Activated CD8-positive, alpha-beta memory T cell treated with anti-CD3 and anti-CD28 coated beads, Interleukin-2, amount 50 U/mL, for 1 hour (primary cell): ENCODE measurements around the gene UBQLN3.

Source experiments
- DNase-seq: peaks from one replicate; pipeline ENCODE4 v3.0.0-alpha.2; 2020; ENCODE audit errors: extremely low read depth

Gene UBQLN3

DNA sequence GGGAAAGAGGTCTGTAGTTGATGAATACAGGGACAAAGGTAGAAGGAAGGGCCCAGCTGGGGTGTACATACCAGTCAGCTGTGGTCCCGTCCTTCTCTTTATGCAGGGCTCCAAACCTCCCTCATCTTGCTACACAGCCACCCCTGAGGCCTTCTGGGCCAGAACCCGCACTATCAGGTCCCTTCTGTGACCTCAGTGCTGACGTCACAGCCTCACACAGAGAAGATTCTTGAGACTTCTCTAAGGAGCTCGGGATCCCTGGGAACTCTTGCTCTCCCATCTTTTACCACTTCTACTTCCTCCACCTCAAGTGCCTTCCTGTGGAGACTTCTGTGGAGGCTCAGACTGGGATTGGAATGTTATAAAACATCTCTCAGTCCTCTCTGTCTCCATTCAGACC lies at the start of gene UBQLN3:
Gene UBQLN3 (minus strand): TSS at position 155 of the 400 bp plus-strand sequence. CDS start 399 bp downstream, outside the sequence.
- no peak for DNase-seq

GRCh38 chr11:5557751-5558150 lies 48.0 kb upstream of the UBQLN3 start:
- no peak for DNase-seq

GRCh38 chr11:5556596-5557188 lies 46.9 kb upstream of the UBQLN3 start:
- no peak for DNase-seq

GRCh38 chr11:5553343-5553742 lies 43.6 kb upstream of the UBQLN3 start:
- DNase-seq, result no peak

GRCh38 chr11:5550440-5551095 lies 40.8 kb upstream of the UBQLN3 start:
- no peak for DNase-seq

DNA sequence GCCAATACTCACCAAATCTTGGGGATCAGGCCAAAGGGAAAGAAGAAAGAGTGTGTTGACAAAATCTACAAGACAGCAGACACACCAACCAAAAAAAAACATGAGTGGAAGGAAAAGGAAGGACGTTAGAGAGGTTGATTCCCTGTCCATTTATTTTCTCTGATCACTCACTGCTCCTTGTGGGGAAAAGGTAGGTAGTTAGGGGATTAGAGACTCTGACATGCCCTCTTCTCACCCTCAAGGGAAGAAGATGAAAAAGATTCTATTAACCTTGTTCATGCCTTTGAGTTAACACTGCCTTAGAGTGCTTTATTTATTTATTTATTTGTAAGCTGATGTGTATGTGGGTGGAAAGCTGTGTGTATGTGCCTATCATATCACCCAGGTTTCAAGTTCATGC lies 38.7 kb upstream of the UBQLN3 start, which contains the start of gene OR52H1:
Gene OR52H1 (minus strand): TSS at position 101 of the 400 bp plus-strand sequence. CDS start 3,035 bp downstream, outside the sequence.
- DNase-seq, result no peak

DNA sequence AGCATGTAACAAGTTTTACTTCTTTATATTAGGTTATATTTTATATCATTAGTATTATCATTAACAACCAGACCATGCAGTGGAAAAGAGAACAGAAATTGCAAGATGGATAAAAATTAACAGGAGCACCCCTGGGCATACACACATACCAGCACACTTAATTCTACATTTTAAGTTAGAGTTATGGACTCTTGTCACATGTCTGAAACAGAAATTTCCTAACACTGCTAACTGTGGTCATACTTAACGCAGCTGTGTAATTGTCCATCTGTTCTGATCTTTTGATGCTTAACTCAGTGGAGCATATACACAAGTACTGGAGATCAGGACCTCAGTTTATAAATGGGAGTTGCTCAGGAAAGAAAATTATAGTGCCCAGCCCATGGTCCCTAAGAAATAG lies 38.2 kb upstream of the UBQLN3 start:
- no peak for DNase-seq

- DNase-seq, result no peak
These were observed 36.7 kb upstream of the UBQLN3 start for GRCh38 chr11:5546457-5546856.

DNA sequence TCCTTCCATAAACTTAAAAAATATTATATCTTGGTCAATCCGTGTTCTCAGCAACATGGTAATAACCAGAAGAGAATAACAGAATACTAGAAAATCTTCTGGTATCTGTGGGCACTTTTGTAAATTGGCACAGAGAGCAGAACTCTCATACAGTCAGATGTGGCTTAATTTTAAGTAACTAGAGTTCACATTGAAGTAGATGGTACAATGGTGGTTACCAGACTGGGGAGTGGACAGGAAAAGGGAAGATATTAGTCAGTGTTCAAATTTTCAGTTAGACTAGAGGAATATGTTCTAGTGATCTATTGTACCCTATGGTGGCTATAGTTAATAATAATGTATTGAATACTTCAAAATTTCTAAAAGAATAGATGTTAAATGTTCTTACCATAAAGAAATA lies 31.7 kb upstream of the UBQLN3 start:
- no peak for DNase-seq

DNA sequence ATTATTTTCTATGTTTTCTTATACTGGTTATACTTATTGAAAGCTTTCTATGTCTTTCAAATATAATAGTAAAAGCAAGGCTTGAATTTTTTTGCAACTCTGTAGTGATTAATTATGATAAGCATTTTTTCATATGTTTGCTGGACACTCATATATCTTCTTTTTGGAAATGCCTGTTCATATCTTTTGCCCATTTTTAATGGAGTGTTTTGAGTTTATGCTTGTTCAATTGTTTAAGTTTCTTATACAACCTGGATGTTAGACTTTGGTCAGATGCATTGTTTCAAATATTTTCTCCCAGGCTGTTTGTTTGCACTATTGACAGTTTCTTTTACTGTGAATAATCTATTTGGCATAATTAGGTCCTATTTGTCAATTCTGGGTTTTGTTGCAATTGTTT lies 26.7 kb upstream of the UBQLN3 start:
- DNase-seq, result no peak

DNA sequence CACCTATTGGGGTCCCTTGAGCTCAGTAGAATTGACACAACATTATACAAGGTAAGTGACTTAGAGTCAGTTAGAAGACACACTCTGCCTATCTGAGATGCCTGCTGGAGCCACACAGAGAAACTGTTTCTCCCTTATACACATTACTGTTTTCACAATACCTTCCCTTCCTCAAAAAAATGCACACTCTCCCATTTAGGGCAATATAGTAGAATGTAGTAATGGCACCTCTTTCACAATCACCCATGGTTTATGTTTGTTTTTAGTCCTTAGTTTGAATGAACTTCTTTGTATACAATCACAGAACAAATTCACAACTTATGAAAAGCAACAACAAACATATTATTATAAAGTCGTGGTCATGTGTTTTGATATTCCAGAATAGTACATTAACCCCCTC lies 24.3 kb upstream of the UBQLN3 start:
- no peak for DNase-seq

DNA sequence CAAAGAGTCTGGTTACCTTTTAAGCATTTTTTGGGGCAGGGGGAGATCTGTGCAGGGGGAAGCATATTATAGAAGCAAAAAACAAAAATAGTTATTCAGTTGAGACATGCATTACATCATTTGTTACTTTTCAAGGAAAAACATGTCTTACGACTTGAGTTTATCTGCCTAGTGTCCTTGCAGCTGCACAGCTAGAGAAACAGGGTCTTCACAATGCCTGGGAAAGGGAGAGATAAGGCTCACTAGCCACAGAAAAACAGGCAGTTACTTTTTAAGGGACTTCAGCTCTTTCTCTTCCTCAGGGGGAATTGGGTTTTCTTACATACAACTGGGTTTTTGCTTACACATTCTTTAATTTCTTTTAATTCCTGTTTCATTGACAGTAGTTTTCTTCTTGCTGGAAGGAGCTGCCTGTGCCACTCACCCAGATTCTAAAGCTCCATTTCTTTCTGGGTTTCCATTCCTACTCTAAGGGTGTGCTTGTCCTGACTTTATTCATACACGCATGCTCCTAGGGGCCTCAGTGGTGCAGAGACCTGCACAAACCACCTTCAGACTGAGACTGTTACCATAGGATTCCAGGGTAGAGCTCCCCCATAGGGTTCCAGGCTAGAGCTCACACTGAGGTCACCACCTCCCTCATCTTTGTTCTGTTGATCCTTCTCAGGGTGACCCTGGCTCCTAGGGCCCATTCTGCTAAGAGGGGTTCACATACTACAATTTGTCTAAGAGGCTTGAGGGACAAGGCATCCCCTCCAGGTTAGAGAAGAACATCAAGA lies 21.5 kb upstream of the UBQLN3 start:
- DNase-seq, result no peak

- DNase-seq, result no peak
These were observed 18.7 kb upstream of the UBQLN3 start for GRCh38 chr11:5528495-5528894.

DNA sequence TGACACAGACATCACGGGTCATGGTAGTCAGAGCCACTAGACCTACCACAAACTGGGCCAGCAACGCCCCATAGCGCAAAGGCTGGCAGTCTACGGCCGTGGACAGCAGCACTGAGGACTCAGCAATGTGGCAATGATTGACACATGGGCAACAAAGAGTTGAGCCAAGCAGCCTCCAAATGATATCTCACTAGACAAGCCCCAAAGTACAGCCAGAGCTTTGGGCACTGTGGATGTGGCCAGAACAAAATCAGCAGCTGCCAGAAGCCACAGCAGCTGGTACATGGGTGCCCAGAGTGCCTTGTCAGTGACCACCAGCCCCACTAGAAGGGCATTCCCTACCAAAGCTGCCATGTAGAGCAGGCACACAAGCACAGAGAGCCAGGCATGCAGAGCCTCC lies 18.0 kb upstream of the UBQLN3 start:
- no peak for DNase-seq

GRCh38 chr11:5524756-5525155 lies 15.0 kb upstream of the UBQLN3 start:
- DNase-seq, result no peak

DNA sequence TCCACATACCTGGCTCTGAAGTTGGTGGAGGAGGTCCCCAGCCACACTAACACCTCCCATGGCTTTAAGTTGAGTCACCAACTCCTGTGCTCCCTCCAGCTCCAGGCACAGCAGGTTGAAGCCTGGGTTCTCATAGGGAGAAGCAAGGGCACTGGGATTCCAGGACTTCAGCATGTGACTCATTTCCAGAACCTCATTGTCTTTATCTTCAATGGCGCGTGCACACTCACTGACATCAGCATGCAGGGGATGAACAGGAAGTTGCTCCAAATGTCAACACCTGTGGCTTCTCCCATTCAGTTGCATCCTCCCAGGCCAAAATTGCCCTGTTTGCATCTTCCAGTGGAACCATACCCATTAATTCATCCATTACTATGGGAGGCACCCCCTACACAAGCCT lies 12.6 kb upstream of the UBQLN3 start:
- no peak for DNase-seq

GRCh38 chr11:5521540-5521939 lies 11.8 kb upstream of the UBQLN3 start:
- DNase-seq, result no peak

DNA sequence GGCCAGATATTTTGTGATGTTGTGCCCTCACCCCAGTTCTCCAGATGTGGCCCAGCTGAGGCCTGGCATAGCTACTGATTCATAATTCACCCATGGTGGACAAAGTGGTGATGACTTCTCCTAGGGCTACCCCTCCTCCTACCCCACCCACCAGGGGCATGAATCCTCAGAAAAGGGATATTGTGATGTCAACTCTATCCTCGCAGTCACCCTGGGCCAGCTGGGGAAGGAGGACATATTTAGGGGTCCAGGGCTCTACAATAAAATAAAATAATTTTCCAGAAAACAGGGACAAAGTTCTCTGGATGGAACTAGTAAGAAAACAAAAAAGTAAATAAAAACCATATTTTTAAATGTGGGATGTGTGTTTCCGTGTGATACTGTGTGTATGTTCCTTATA lies 6.8 kb upstream of the UBQLN3 start, which contains the start of gene UBQLNL:
Gene UBQLNL (minus strand): TSS at position 101 of the 400 bp plus-strand sequence. CDS start 258 bp downstream, outside the sequence.
- DNase-seq, result no peak

DNA sequence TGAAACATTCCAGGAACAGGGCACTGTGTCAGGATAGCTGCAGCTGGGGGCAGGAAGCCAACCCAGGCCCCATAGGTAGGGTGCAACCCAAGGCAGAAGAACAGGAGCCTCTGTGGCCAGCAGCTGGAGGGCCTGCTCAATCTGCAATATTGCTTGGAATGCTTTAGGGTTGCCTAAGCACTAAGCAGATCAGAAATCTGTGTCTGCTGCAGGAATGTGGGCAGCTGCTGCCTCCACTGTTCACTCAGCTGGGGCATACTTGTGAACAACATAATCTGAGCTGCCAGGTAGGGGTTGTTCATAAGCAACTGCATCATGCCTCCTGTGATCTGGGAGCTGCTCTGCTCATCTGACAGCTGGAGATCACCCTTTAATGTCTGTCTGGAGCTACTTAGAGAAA lies 5.1 kb upstream of the UBQLN3 start:
- DNase-seq, result no peak

DNA sequence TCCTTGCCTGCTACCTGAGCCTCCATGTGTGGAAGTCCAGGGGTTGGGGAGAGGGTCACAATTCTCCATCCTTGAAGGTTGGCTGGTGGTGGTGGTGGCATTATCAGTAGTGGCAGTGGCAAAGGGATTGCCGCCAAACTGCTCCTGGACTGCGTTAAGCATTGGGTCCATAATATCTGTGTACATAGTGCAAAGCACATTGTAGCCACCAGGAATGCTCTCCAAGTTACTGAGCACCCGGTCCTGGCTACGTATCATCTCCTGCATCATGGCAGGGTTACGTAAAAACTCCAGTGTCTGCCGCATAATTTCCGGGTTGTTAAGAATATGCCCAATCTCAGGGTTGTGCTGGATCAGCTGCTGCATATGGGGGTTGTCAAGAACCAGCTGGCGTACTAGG lies 1.2 kb downstream of the UBQLN3 start:
- DNase-seq, result no peak

- no peak for DNase-seq
These were observed 1.8 kb downstream of the UBQLN3 start for GRCh38 chr11:5507933-5508305.

- no peak for DNase-seq
These were observed 2.4 kb downstream of the UBQLN3 start for GRCh38 chr11:5507177-5507932.
